Measurements from ENCODE around the gene RERG.

RERG gene

GRCh38 chr12:15184484-15184883, 36.7 kb downstream of the RERG start:
- no peak for DNase-seq

- DNase-seq, result no peak
Observed at GRCh38 chr12:15183821-15184220, 37.4 kb downstream of the RERG start.

- no peak for DNase-seq
Observed at GRCh38 chr12:15181017-15181683, 40.1 kb downstream of the RERG start.

GRCh38 chr12:15180325-15180724, 40.9 kb downstream of the RERG start:
- no peak for DNase-seq

- no peak for DNase-seq
Observed at GRCh38 chr12:15179672-15180071, 41.5 kb downstream of the RERG start.

- DNase-seq, result no peak
Observed at GRCh38 chr12:15173142-15173541, 48.1 kb downstream of the RERG start.

GRCh38 chr12:15172060-15172822, 49.0 kb downstream of the RERG start:
- DNase-seq, result no peak

GRCh38 chr12:15171012-15171655, 50.1 kb downstream of the RERG start:
- DNase-seq, result no peak

- no peak for DNase-seq
Observed at GRCh38 chr12:15168026-15168678, 53.1 kb downstream of the RERG start.

GRCh38 chr12:15165012-15165659, 56.1 kb downstream of the RERG start:
- DNase-seq, result no peak

- DNase-seq, result no peak
Observed at GRCh38 chr12:15163030-15163976, 57.9 kb downstream of the RERG start.

- no peak for DNase-seq
Observed at GRCh38 chr12:15158083-15158482, 63.1 kb downstream of the RERG start.

- DNase-seq, result no peak
Observed at GRCh38 chr12:15157269-15157671, 63.9 kb downstream of the RERG start.

- DNase-seq, result no peak
Observed at GRCh38 chr12:15155271-15155670, 65.9 kb downstream of the RERG start.

GRCh38 chr12:15154103-15154502, 67.1 kb downstream of the RERG start:
- no peak for DNase-seq

GRCh38 chr12:15152868-15153267, 68.3 kb downstream of the RERG start:
- no peak for DNase-seq

- no peak for DNase-seq
Observed at GRCh38 chr12:15152456-15152855, 68.8 kb downstream of the RERG start.

GRCh38 chr12:15151161-15152091, 69.8 kb downstream of the RERG start:
- no peak for DNase-seq

GRCh38 chr12:15146585-15146984, 74.6 kb downstream of the RERG start:
- DNase-seq, result no peak

- DNase-seq, result no peak
Observed at GRCh38 chr12:15143467-15143866, 77.8 kb downstream of the RERG start.

- DNase-seq, result no peak
Observed at GRCh38 chr12:15142711-15143110, 78.5 kb downstream of the RERG start.

All from central memory CD4-positive, alpha-beta T cell (primary cell).